Type B pancreatic cell (in vitro differentiated cells): ENCODE results near the gene NMRK1. TPM values are rescaled to one million over a fixed set of nuclear protein-coding genes. Genes with fewer than 3 reads are reported as not detected.

Experiments used
- DNase-seq: peaks from one replicate; pipeline ENCODE4 v3.0.0; 2021; ENCODE audit warnings: mixed read lengths; ENCODE audit not compliant: unreplicated experiment; ENCODE audit errors: extremely low spot score
- H3K27ac Mint-ChIP-seq: 2 replicates; pipeline ENCODE4 v1.8.0; 2021; ENCODE audit warnings: mild to moderate bottlenecking, mixed read lengths
- H3K27me3 Mint-ChIP-seq: 2 replicates; pipeline ENCODE4 v1.8.0; 2021; ENCODE audit warnings: mixed read lengths
- H3K36me3 Mint-ChIP-seq: 2 replicates; pipeline ENCODE4 v1.8.0; 2021; ENCODE audit warnings: mixed read lengths
- H3K4me1 Mint-ChIP-seq: one replicate; pipeline ENCODE4 v1.8.0; 2021; ENCODE audit warnings: mixed read lengths; ENCODE audit not compliant: unreplicated experiment
- H3K4me3 Mint-ChIP-seq: 2 replicates; pipeline ENCODE4 v1.8.0; 2021; ENCODE audit warnings: mild to moderate bottlenecking, mixed read lengths
- H3K9me3 Mint-ChIP-seq: 2 replicates; pipeline ENCODE4 v1.8.0; 2021; ENCODE audit warnings: mixed read lengths
- total RNA-seq: library from RNA; stranded (reverse); gene quantifications from 2 replicates; pipeline ENCODE4 v1.2.1, GENCODE V29; 2021; ENCODE audit warnings: low replicate concordance
- TF ChIP-seq, protein P1 (sequence below): fragments of 200-600 bp; sonication (generic); conservative IDR thresholded peaks from 2 replicates; pipeline ENCODE4 v1.5.0; 2021; ENCODE audit warnings: antibody characterized with exemption, mild to moderate bottlenecking

Gene NMRK1
- total RNA-seq, 1 donor from 2014 or later: 7.5 TPM

DNA sequence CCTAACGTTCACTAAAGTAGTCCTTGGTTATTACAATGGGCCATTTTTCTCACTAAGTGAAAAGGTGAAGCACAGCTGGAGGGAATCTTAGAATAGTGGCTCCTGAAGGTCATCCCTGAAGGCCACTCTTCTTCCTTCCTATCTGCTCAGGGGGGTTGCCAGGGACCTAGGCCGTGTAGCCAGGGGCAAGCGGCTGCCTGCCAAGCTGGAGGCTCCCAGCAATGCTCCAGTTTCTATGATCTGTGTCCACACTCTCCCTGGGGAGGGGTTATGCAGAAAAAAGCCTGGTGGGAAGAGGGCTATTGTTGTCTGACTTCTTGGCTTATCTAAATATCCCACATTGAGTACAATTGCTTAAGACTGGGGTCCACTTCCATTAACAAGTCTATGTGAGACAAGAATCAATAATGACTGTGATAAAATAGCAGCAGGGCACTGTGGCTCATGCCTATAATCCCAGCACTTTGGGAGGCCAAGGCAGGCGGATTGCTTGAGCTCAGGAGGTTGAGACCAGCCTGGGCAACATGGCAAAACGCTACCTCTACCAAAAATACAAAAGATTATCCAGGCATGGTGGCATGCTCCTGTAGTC is 3.8 kb downstream of the NMRK1 start:
- H3K27me3 Mint-ChIP-seq: no peaks in the 10 kb centered on the region
- DNase-seq: no peak
- no peak overlapping the region for H3K4me3 Mint-ChIP-seq
- peaks cover 3% of the 10 kb centered on the region for H3K36me3 Mint-ChIP-seq
- H3K4me1 Mint-ChIP-seq: peaks cover 33% of the 10 kb centered on the region
- TF ChIP-seq, protein P1, sequence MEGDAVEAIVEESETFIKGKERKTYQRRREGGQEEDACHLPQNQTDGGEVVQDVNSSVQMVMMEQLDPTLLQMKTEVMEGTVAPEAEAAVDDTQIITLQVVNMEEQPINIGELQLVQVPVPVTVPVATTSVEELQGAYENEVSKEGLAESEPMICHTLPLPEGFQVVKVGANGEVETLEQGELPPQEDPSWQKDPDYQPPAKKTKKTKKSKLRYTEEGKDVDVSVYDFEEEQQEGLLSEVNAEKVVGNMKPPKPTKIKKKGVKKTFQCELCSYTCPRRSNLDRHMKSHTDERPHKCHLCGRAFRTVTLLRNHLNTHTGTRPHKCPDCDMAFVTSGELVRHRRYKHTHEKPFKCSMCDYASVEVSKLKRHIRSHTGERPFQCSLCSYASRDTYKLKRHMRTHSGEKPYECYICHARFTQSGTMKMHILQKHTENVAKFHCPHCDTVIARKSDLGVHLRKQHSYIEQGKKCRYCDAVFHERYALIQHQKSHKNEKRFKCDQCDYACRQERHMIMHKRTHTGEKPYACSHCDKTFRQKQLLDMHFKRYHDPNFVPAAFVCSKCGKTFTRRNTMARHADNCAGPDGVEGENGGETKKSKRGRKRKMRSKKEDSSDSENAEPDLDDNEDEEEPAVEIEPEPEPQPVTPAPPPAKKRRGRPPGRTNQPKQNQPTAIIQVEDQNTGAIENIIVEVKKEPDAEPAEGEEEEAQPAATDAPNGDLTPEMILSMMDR: no peak
- no peaks in the 10 kb centered on the region for H3K9me3 Mint-ChIP-seq
- H3K27ac Mint-ChIP-seq: peak overlapping the region; percentile 70

DNA sequence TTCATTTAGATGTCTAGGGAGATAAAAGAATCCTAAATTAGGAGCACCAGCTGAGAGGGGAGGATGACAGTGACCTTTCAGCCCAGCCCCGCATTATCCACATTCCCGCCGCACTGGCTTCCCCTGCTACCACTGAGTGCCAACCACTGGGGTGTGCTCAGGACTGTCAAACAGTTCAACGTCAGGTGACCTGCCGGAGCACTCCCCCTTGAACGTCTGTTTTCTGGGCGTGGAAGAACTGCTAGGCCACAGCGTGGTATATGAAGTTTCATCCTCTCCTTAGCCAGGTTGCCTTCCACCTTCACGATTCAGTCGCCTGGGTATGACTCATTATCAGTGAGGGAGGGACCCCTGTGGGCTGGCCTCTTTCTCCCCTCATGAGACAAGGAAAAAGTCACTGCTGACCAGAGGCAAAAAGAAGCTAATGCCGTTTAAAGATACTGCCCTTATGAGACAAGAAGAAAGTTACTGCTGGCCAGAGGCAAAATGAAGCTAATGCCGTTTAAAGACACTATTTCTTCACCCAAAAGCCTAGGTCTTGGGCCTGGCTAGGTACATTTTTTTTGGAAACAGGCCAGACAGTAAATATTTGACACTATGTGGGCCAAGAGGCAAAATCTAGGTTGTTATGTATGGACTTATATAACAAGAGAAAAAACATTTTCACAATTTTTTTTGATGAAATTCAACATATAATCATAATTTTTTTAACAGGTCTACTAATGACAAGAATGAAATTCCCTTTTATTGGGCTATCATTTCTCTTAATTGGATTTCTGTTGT is 4.6 kb downstream of the NMRK1 start:
- DNase-seq: no peak
- H3K9me3 Mint-ChIP-seq: no peaks in the 10 kb centered on the region
- peaks cover 3% of the 10 kb centered on the region for H3K36me3 Mint-ChIP-seq
- TF ChIP-seq, protein P1: no peak
- peak overlapping the region; percentile 62 for H3K27ac Mint-ChIP-seq
- no peak overlapping the region for H3K4me3 Mint-ChIP-seq
- H3K4me1 Mint-ChIP-seq: peaks cover 29% of the 10 kb centered on the region
- H3K27me3 Mint-ChIP-seq: no peaks in the 10 kb centered on the region

DNA sequence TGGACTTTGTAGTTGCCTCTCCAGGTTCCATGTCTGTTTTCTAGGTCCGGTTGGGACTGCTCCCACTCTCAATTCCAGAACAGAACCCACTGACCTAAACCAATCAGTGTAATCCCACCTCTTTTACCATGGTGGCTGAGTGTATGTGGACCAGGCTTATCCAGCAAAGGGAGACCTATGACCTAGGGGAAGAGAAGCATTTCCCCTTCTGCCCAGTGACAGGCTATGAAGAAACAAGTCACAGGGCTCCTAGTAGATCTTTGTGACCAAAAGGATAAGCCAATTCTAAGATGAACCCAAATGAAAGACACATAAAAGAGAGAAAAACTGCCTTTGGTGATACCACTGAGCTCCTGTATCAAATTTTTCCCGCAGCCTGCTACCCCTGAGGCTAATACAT is 6.3 kb downstream of the NMRK1 start:
- DNase-seq: no peak
- TF ChIP-seq, protein P1: no peak

DNA sequence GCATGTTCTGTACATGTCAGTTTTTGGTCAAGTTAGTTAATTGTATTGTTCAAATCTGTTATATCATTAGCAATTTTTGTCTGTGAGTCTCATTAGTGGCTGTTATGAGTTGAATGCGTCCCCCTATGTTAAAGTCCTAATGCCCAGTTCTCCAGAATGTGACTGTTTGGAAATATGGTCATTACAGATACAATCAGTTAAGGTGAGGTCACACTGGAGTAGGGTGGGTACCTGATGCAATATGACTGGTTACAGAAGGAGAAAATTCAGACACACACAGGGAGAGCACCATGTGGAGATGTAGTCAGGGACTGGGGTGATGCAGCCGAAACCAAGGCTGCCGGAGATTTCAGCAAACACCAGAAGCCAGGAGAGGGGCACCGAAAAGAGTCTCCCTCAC is 15.1 kb downstream of the NMRK1 start:
- H3K27ac Mint-ChIP-seq: no peak overlapping the region
- no peak for DNase-seq
- H3K4me1 Mint-ChIP-seq: peaks cover 4% of the 10 kb centered on the region
- TF ChIP-seq, protein P1: no peak
- H3K27me3 Mint-ChIP-seq: no peaks in the 10 kb centered on the region
- no peak overlapping the region for H3K4me3 Mint-ChIP-seq
- H3K9me3 Mint-ChIP-seq: no peaks in the 10 kb centered on the region
- H3K36me3 Mint-ChIP-seq: no peaks in the 10 kb centered on the region

More for the DNA sequence above, 6.3 kb downstream of the NMRK1 start:
- Mint-ChIP-seq H3K9me3 (no peaks in the 10 kb centered on the region), H3K27me3 (no peaks in the 10 kb centered on the region), H3K36me3 (peaks cover 3% of the 10 kb centered on the region), H3K4me3 (no peak overlapping the region), H3K27ac (no peak overlapping the region), H3K4me1 (peaks cover 29% of the 10 kb centered on the region)

DNA sequence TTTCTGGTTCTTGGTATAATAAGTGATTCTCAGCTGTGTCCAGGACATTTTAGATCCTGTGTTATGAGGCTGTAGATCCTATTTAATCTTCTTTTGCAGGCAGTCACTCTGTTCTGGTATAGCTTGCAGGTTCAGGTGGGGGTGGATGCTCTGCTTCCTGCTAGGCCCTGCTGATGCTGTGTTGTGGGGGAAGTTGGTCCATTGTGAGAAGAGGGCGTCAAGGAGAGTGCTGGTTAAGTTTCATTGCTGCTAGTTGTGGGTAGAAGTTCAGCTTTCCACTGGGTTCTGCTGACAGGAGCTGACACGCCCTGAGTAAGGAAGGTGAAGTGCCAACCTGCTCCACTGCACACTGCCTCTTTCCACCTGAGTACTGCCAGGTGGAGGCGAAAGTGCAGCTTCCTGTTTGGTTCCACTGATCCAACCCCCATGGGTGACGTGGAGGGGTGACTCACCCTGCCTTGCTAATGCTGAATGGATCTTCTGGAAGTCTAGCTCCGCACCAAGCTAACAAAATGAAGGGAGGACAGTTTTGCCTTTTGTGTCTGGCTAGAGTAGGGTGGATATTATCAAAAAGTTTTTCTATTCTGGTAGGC is 16.3 kb downstream of the NMRK1 start:
- H3K27me3 Mint-ChIP-seq: no peaks in the 10 kb centered on the region
- no peak overlapping the region for H3K4me3 Mint-ChIP-seq
- H3K9me3 Mint-ChIP-seq: no peaks in the 10 kb centered on the region
- no peak for DNase-seq
- peak overlapping the region; percentile 1 for H3K27ac Mint-ChIP-seq
- no peaks in the 10 kb centered on the region for H3K4me1 Mint-ChIP-seq
- no peaks in the 10 kb centered on the region for H3K36me3 Mint-ChIP-seq
- TF ChIP-seq, protein P1: no peak
